ENCODE data around the gene SLC31A2. TPM values are rescaled to one million over a fixed set of nuclear protein-coding genes. Genes with fewer than 3 reads are reported as not detected.

Gene SLC31A2
- total RNA-seq, 1 donor from 2014 or later, result 7.2 TPM

GRCh38 chr9:113125386-113126035 lies 25.3 kb upstream of the SLC31A2 start:
- Histone ChIP-seq H3K27me3 (no peaks in the 10 kb centered on the region), H3K36me3 (no peaks in the 10 kb centered on the region)
- TF ChIP-seq CTCF (IDR thresholded peaks at IDR 0.05), result no peak

GRCh38 chr9:113129466-113129865 lies 21.3 kb upstream of the SLC31A2 start:
- Histone ChIP-seq H3K9me3 (no peaks in the 10 kb centered on the region), H3K36me3 (no peaks in the 10 kb centered on the region), H3K27ac (no peak overlapping the region), H3K27me3 (no peaks in the 10 kb centered on the region), H3K4me3 (no peak overlapping the region), H3K4me1 (no peaks in the 10 kb centered on the region)
- DNase-seq (ENCODE audit: low spot score in 2 of 2), result no peak
- intact Hi-C loops (cut with DNase I), result no loop called here
- no peak for TF ChIP-seq CTCF (IDR thresholded peaks at IDR 0.05)

More at GRCh38 chr9:113125386-113126035, 25.3 kb upstream of the SLC31A2 start:
- intact Hi-C loops (cut with DNase I), result no loop called here
- H3K9me3 ChIP-seq, result no peaks in the 10 kb centered on the region
- no peaks in the 10 kb centered on the region for H3K4me1 ChIP-seq
- no peak overlapping the region for H3K4me3 ChIP-seq
- DNase-seq (ENCODE audit: low spot score in 2 of 2), result no peak
- H3K27ac ChIP-seq, result no peak overlapping the region

GRCh38 chr9:113129884-113130283 lies 20.9 kb upstream of the SLC31A2 start:
- no peak for TF ChIP-seq CTCF (IDR thresholded peaks at IDR 0.05)
- intact Hi-C loops (cut with DNase I), result no loop called here
- no peak for DNase-seq (ENCODE audit: low spot score in 2 of 2)
- Histone ChIP-seq H3K36me3 (no peaks in the 10 kb centered on the region), H3K4me3 (no peak overlapping the region), H3K9me3 (no peaks in the 10 kb centered on the region), H3K27ac (no peak overlapping the region), H3K27me3 (no peaks in the 10 kb centered on the region), H3K4me1 (no peaks in the 10 kb centered on the region)

- DNase-seq (ENCODE audit: low spot score in 2 of 2), result no peak
- intact Hi-C loops (cut with DNase I), result no loop called here
- H3K9me3 ChIP-seq, result no peaks in the 10 kb centered on the region
- H3K36me3 ChIP-seq, result no peaks in the 10 kb centered on the region
- no peaks in the 10 kb centered on the region for H3K4me1 ChIP-seq
- no peak overlapping the region for H3K4me3 ChIP-seq
- H3K27me3 ChIP-seq, result no peaks in the 10 kb centered on the region
- H3K27ac ChIP-seq, result no peak overlapping the region
- TF ChIP-seq CTCF (IDR thresholded peaks at IDR 0.05), result no peak
Observed at GRCh38 chr9:113131689-113132151, 19.1 kb upstream of the SLC31A2 start.

GRCh38 chr9:113137196-113138168 lies 13.3 kb upstream of the SLC31A2 start:
- TF ChIP-seq CTCF (IDR thresholded peaks at IDR 0.05), result no peak
- H3K4me1 ChIP-seq, result no peaks in the 10 kb centered on the region
- H3K36me3 ChIP-seq, result no peaks in the 10 kb centered on the region
- no peak for DNase-seq (ENCODE audit: low spot score in 2 of 2)
- no peak overlapping the region for H3K4me3 ChIP-seq
- H3K27me3 ChIP-seq, result no peaks in the 10 kb centered on the region
- no peak overlapping the region for H3K27ac ChIP-seq
- H3K9me3 ChIP-seq, result no peaks in the 10 kb centered on the region
- intact Hi-C loops (cut with DNase I), result no loop called here

Data from ascending aorta (tissue), 2 donors.